Spleen (tissue), 11 donors: ENCODE measurements around the gene NRBF2. TPM values are rescaled to one million over a fixed set of nuclear protein-coding genes. Genes with fewer than 3 reads are reported as not detected.

Experiments
- DNase-seq: peaks from one replicate; pipeline ENCODE4 v3.0.0-alpha.2; 2020
- H3K27ac ChIP-seq, 8 donors: fragments of 200-600 bp; sonication (generic) in 7 of 8; 1 replicate in 4 of 8; 2 replicates in 4 of 8; pipeline versions ENCODE4 v1.5.0 to v1.8.0; 2016 to 2021; ENCODE audit warnings: inconsistent platforms in 4 of 8, mild to moderate bottlenecking in 4 of 8, moderate library complexity in 1 of 8
- H3K27me3 ChIP-seq, 7 donors: fragments of 200-600 bp; sonication (generic) in 6 of 7; replicated peaks in 1 of 7; 1 replicate in 4 of 7; 2 replicates in 3 of 7; pipeline versions ENCODE4 v1.5.0 to v1.8.0; 2016 to 2021; ENCODE audit warnings: inconsistent platforms in 3 of 7, mild to moderate bottlenecking in 1 of 7
- H3K36me3 ChIP-seq, 6 donors: fragments of 200-600 bp; sonication (generic) in 5 of 6; 1 replicate in 4 of 6; 2 replicates in 2 of 6; pipeline versions ENCODE4 v1.5.0 to v1.8.0; 2016 to 2021; ENCODE audit warnings: inconsistent platforms in 2 of 6
- H3K4me1 ChIP-seq, 6 donors: fragments of 200-600 bp; sonication (generic) in 5 of 6; 1 replicate in 3 of 6; 2 replicates in 3 of 6; pipeline versions ENCODE4 v1.5.0 to v1.8.0; 2016 to 2021; ENCODE audit warnings: inconsistent platforms in 3 of 6
- H3K4me3 ChIP-seq, 8 donors: fragments of 200-600 bp; sonication (generic) in 7 of 8; 1 replicate in 4 of 8; 2 replicates in 4 of 8; pipeline versions ENCODE4 v1.5.0 to v1.8.0; 2016 to 2021; ENCODE audit warnings: inconsistent platforms in 4 of 8, mild to moderate bottlenecking in 4 of 8, moderate library complexity in 2 of 8
- H3K9me3 ChIP-seq, 8 donors: fragments of 200-600 bp; sonication (generic) in 7 of 8; 1 replicate in 4 of 8; 2 replicates in 4 of 8; pipeline versions ENCODE4 v1.5.0 to v1.8.0; 2016 to 2021; ENCODE audit warnings: inconsistent platforms in 4 of 8
- POLR2A ChIP-seq, 3 donors: fragments of 450-650 bp; IDR thresholded peaks; one replicate each; pipeline ENCODE4 v1.5.1; 2017; ENCODE audit warnings: antibody characterized with exemption in 3 of 3, mild to moderate bottlenecking in 1 of 3
- POLR2AphosphoS5 ChIP-seq, 3 donors: sonication (generic); formaldehyde crosslinking; IDR thresholded peaks; one replicate each; pipeline ENCODE4 v1.5.1; 2017; ENCODE audit warnings: antibody characterized with exemption in 3 of 3
- WGBS, 5 donors: extraction: QIAGEN DNeasy Blood & Tissue Kit in 3 of 5; methylation state at CpG; one replicate each; pipeline versions ENCODE4 v1.1.5 to v1.1.7; 2013 to 2018; 5-methylcytosine and 5-hydroxymethylcytosine counted together
- intact Hi-C: fragments of 100-400 bp; cut with DNase I; formaldehyde crosslinking; loops from one replicate; pipeline ENCODE4 v1.15.0; 2023; ENCODE audit warnings: low total_unique reads
- polyA plus RNA-seq, 3 donors: library from polyadenylated mRNA; stranded (reverse); fragments of 200-250 nt; gene quantifications; one replicate each; pipeline ENCODE4 v1.2.1, GENCODE V29; 2013
- total RNA-seq, 7 donors: library from RNA; depleted of rRNA in 3 of 7; stranded (reverse); fragments of >200 nt in 3 of 7; fragmentation: NEBNext Ultra II Directional in 4 of 7; extraction: Animal tissue kit (Norgen Biotek cat#: 25700) in 4 of 7; gene quantifications; one replicate each; pipeline versions ENCODE4 v1.1.0 to v1.2.1, GENCODE V29; 2016 to 2021
- TF ChIP-seq, protein P1 (sequence below), 11 experiments: fragments of 200-600 bp in 7 of 11; fragments of 450-650 bp in 4 of 11; sonication (generic) in 4 of 11; IDR thresholded peaks in 8 of 11; conservative IDR thresholded peaks in 3 of 11; 1 replicate in 7 of 11; 2 replicates in 4 of 11; pipeline versions ENCODE4 v1.4.0 to v1.8.0; 2016 to 2021; ENCODE audit warnings: antibody characterized with exemption in 11 of 11, inconsistent platforms in 4 of 11, mild to moderate bottlenecking in 1 of 11
- donor health status: healthy with polysubstance abuse.
- donor health status: DM: no; HTN: no; CAD: no; lungs with moderate emphysema.
- donor health status: DM: no; HTN: no; CAD: no.
- donor health status: Bipolar disorder and iron deficiency.
- donor health status: healthy.
- donor health status: DM: no; HTN: no; CAD: no.
- donor health status: DM: yes; HTN: yes; CAD: no.

The NRBF2 gene
- total and polyA plus RNA-seq, 10 donors = 10.3 to 44.1 (median 31.7) TPM

DNA sequence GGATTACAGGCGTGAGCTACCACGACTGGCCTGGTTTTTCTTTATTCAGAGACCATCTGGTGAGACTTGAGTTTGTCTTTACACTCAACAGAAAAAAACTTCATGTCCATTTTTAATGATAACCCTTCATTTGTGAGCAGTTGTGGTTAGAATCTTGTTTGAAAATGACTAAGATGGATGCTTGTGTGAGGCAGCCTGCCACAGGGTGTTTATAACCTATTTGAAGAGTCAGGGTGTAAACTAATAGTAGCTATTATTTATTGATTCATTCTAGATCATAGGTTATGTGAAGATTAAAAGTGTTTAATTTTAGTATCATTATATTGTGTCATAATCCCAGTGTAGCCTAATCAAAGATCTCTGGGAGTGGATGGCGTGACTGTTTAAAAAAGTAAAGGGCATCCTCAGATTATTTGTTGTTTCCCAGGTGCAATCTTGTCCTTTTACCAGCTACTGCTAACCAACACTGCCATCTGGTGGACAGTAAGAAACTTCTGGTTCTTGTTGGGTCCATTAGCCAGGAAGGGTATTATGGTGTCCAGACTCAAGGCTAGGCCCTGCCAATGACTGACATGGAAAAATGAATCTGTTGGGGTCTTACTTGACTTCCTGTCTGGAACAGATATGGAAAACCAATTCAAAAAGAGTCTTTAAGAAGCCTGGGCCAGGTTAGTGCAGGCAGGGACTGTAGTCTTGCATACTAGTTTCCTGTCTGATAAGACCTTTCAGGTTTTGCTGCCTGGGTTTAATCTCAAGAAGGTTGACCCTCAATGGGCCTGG lies 24.9 kb downstream of the NRBF2 start:
- 63 to 80% (median 68%) methylated on average over 3 of the region's 3 CpGs for WGBS, 5 donors
- Histone ChIP-seq H3K4me1 (peaks cover 0 to 33% (median 14%) of the 10 kb centered on the region in 6 donors), H3K4me3 (no peak overlapping the region), H3K27me3 (no peaks in the 10 kb centered on the region), H3K27ac (peak overlapping the region in 1 of 8 donors; percentile 4), H3K9me3 (no peaks in the 10 kb centered on the region), H3K36me3 (peaks cover 3 to 36% (median 25%) of the 10 kb centered on the region in 6 donors)
- DNase-seq = no peak
- intact Hi-C loops = loop anchor here (5.0 kb wide), 1 partner anchor 566 kb away; no protein-coding TSS in a partner anchor
- TF ChIP-seq, protein P1, sequence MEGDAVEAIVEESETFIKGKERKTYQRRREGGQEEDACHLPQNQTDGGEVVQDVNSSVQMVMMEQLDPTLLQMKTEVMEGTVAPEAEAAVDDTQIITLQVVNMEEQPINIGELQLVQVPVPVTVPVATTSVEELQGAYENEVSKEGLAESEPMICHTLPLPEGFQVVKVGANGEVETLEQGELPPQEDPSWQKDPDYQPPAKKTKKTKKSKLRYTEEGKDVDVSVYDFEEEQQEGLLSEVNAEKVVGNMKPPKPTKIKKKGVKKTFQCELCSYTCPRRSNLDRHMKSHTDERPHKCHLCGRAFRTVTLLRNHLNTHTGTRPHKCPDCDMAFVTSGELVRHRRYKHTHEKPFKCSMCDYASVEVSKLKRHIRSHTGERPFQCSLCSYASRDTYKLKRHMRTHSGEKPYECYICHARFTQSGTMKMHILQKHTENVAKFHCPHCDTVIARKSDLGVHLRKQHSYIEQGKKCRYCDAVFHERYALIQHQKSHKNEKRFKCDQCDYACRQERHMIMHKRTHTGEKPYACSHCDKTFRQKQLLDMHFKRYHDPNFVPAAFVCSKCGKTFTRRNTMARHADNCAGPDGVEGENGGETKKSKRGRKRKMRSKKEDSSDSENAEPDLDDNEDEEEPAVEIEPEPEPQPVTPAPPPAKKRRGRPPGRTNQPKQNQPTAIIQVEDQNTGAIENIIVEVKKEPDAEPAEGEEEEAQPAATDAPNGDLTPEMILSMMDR (IDR thresholded peaks at IDR 0.05 in 8 of 11, conservative IDR thresholded peaks at IDR 0.05 in 3 of 11) = peak; percentile 61 to 84 (median 78)
- no peak for TF ChIP-seq POLR2AphosphoS5 (IDR thresholded peaks at IDR 0.05)

DNA sequence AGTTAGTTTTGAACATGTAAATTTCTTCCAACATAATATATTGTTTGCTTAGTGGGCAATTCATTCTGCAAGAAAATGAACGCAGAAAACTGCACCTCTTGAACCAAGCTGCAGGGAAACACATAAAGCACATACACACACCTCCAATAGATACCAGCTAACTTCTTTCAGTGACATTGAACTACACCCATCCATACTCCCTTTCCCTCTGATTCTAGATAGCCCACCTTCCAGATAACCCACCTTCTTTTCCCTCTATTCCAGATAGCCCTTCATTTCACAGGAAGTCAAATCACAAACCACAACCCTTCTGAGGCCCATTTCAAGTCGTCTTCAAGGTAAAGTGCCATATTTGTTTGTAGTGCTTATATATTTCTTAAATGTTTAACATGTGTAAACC lies 28.5 kb downstream of the NRBF2 start:
- H3K9me3 ChIP-seq = no peaks in the 10 kb centered on the region
- H3K4me3 ChIP-seq = no peak overlapping the region
- H3K27me3 ChIP-seq = no peaks in the 10 kb centered on the region
- WGBS, 5 donors = 41 to 56% (median 53%) methylated on average over 2 of the region's 2 CpGs
- intact Hi-C loops = no loop called here
- DNase-seq = no peak
- no peak overlapping the region for H3K27ac ChIP-seq
- peaks cover 0 to 28% (median 6%) of the 10 kb centered on the region in 6 donors for H3K4me1 ChIP-seq
- TF ChIP-seq, protein P1 (IDR thresholded peaks at IDR 0.05 in 8 of 11, conservative IDR thresholded peaks at IDR 0.05 in 3 of 11) = no peak
- TF ChIP-seq POLR2AphosphoS5 (IDR thresholded peaks at IDR 0.05) = peak in 1 of 3 donors; percentile 14
- peaks cover 0 to 40% (median 13%) of the 10 kb centered on the region in 6 donors for H3K36me3 ChIP-seq

DNA sequence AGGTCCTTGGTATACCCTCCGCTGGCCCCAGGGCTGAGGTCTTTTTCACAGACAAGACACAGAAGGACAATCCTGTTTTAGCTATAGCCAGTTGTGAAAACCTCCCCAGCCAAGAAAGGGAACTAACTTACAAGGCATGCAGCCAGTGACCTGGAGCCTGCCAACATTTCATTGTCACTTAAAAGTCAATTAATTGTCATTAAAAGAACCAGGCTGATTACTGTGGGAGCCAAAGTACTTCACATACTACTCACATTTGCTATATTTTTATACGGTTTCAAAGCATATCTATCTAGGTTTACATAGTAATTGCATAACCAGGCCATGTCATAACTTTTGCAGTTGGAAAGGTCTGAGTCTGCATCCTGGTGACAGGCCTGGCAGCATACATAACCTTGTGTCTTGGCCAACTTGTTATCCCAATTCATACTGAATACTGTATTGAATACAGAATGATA lies 31.1 kb downstream of the NRBF2 start:
- TF ChIP-seq POLR2AphosphoS5 (IDR thresholded peaks at IDR 0.05) (no peak), POLR2A (IDR thresholded peaks at IDR 0.05) (no peak)
- TF ChIP-seq, protein P1 (IDR thresholded peaks at IDR 0.05 in 8 of 11, conservative IDR thresholded peaks at IDR 0.05 in 3 of 11) = no peak
- Histone ChIP-seq H3K27ac (peak overlapping the region in 2 of 8 donors; percentile 14 to 32), H3K27me3 (no peaks in the 10 kb centered on the region), H3K4me3 (no peak overlapping the region), H3K36me3 (peaks cover 0 to 62% (median 20%) of the 10 kb centered on the region in 6 donors), H3K9me3 (no peaks in the 10 kb centered on the region), H3K4me1 (peaks cover 0 to 24% (median 0%) of the 10 kb centered on the region in 6 donors)
- WGBS, 5 donors = 64 to 85% (median 68%) methylated on average over 2 of the region's 2 CpGs
- DNase-seq = no peak
- intact Hi-C loops = no loop called here

DNA sequence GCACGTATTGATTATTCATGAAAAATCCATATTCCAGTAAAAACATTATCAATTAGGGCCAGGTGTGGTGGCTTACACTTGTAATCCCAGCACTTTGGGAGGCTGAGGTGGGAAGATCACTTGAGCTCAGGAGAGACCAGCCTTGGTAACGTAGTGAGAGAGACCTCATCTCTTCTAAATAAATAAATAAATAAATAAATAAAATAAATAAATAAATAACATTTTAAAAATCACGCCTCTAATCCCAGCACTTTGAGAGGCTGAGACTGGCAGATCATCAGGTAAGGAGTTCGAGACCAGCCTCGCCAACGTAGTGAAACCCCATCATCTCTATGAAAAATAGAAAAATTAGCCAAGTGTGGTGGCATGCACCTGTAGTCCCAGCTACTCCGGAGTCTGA lies 32.1 kb downstream of the NRBF2 start:
- Histone ChIP-seq H3K9me3 (no peaks in the 10 kb centered on the region), H3K27me3 (no peaks in the 10 kb centered on the region), H3K4me1 (peaks cover 0 to 31% (median 0%) of the 10 kb centered on the region in 6 donors), H3K36me3 (peaks cover 0 to 73% (median 29%) of the 10 kb centered on the region in 6 donors), H3K27ac (no peak overlapping the region), H3K4me3 (no peak overlapping the region)
- TF ChIP-seq POLR2AphosphoS5 (IDR thresholded peaks at IDR 0.05) (no peak), POLR2A (IDR thresholded peaks at IDR 0.05) (no peak)
- TF ChIP-seq, protein P1 (IDR thresholded peaks at IDR 0.05 in 8 of 11, conservative IDR thresholded peaks at IDR 0.05 in 3 of 11) = no peak
- intact Hi-C loops = loop anchor here (5.0 kb wide), 1 partner anchor 557 kb away; no protein-coding TSS in a partner anchor
- DNase-seq = no peak
- WGBS, 5 donors = 92 to 97% (median 96%) methylated on average over 7 of the region's 7 CpGs
